ENCODE measurements around the gene CD3G.

GRCh38 chr11:118340449-118340848 lies 3.7 kb upstream of the CD3G start:
- TF ChIP-seq CTCF (IDR thresholded peaks at IDR 0.05) (no peak), POLR2A (IDR thresholded peaks at IDR 0.05) (no peak)

Data from heart left ventricle (tissue), 13 donors.